ENCODE results near the gene OR2V1.
A peak's percentile ranks its signal among the peaks of the same experiment; 100 is the strongest.

OR2V1 gene

GRCh38 chr5:181160152-181160754 is 29.3 kb upstream of the OR2V1 start:
- Histone ChIP-seq H3K36me3 (replicated peaks; ENCODE audit: low read depth, low read length) (no peaks in the 10 kb centered on the region), H3K4me1 (ENCODE audit: low read length) (peaks cover 42% of the 10 kb centered on the region), H3K27ac (ENCODE audit: low read length) (peak overlapping the region; percentile 85), H3K4me3 (ENCODE audit: low read length) (peak overlapping the region; percentile 88), H3K9me3 (ENCODE audit: insufficient read depth, low read length) (no peaks in the 10 kb centered on the region), H3K9ac (ENCODE audit: low read length) (peak overlapping the region; percentile 81), H3K27me3 (ENCODE audit: low read depth, low read length) (no peaks in the 10 kb centered on the region), H2AFZ (ENCODE audit: low read depth, low read length) (peak overlapping the region; percentile 72), H4K20me1 (ENCODE audit: insufficient read depth, low read length) (no peaks in the 10 kb centered on the region), H3K79me2 (ENCODE audit: low read length) (no peaks in the 10 kb centered on the region), H3K4me2 (ENCODE audit: low read length) (peak overlapping the region; percentile 100)
- TF ChIP-seq EZH2phosphoT487 (IDR thresholded peaks at IDR 0.05; ENCODE audit: low read depth) (no peak), CTCF (IDR thresholded peaks at IDR 0.05; ENCODE audit: low read depth, low read length) (no peak)

GRCh38 chr5:181159286-181160151 is 28.6 kb upstream of the OR2V1 start:
- H3K4me2 ChIP-seq (ENCODE audit: low read length) = peak overlapping the region; percentile 100
- H2AFZ ChIP-seq (ENCODE audit: low read depth, low read length) = 0 out of 2 replicates have a peak overlapping the region, but pooled peaks have one; percentile 72
- peak overlapping the region; percentile 85 for H3K27ac ChIP-seq (ENCODE audit: low read length)
- no peaks in the 10 kb centered on the region for H3K79me2 ChIP-seq (ENCODE audit: low read length)
- peaks cover 42% of the 10 kb centered on the region for H3K4me1 ChIP-seq (ENCODE audit: low read length)
- no peaks in the 10 kb centered on the region for H3K27me3 ChIP-seq (ENCODE audit: low read depth, low read length)
- TF ChIP-seq EZH2phosphoT487 (IDR thresholded peaks at IDR 0.05; ENCODE audit: low read depth) (no peak), CTCF (IDR thresholded peaks at IDR 0.05; ENCODE audit: low read depth, low read length) (peak; percentile 88)
- no peaks in the 10 kb centered on the region for H3K36me3 ChIP-seq (replicated peaks; ENCODE audit: low read depth, low read length)
- peak overlapping the region; percentile 88 for H3K4me3 ChIP-seq (ENCODE audit: low read length)
- peak overlapping the region; percentile 81 for H3K9ac ChIP-seq (ENCODE audit: low read length)
- no peaks in the 10 kb centered on the region for H4K20me1 ChIP-seq (ENCODE audit: insufficient read depth, low read length)
- H3K9me3 ChIP-seq (ENCODE audit: insufficient read depth, low read length) = no peaks in the 10 kb centered on the region

- no peak overlapping the region for H3K27ac ChIP-seq (ENCODE audit: low read length)
- H3K9me3 ChIP-seq (ENCODE audit: insufficient read depth, low read length) = no peaks in the 10 kb centered on the region
- no peaks in the 10 kb centered on the region for H3K36me3 ChIP-seq (replicated peaks; ENCODE audit: low read depth, low read length)
- H4K20me1 ChIP-seq (ENCODE audit: insufficient read depth, low read length) = no peaks in the 10 kb centered on the region
- no peak overlapping the region for H3K9ac ChIP-seq (ENCODE audit: low read length)
- H2AFZ ChIP-seq (ENCODE audit: low read depth, low read length) = no peak overlapping the region
- TF ChIP-seq CTCF (IDR thresholded peaks at IDR 0.05; ENCODE audit: low read depth, low read length) = no peak
- TF ChIP-seq EZH2phosphoT487 (IDR thresholded peaks at IDR 0.05; ENCODE audit: low read depth) = no peak
- H3K4me1 ChIP-seq (ENCODE audit: low read length) = peaks cover 44% of the 10 kb centered on the region
- H3K79me2 ChIP-seq (ENCODE audit: low read length) = no peaks in the 10 kb centered on the region
- H3K4me3 ChIP-seq (ENCODE audit: low read length) = no peak overlapping the region
- peak overlapping the region; percentile 35 for H3K4me2 ChIP-seq (ENCODE audit: low read length)
- no peaks in the 10 kb centered on the region for H3K27me3 ChIP-seq (ENCODE audit: low read depth, low read length)
These were observed 27.9 kb upstream of the OR2V1 start for GRCh38 chr5:181158869-181159268.

- Histone ChIP-seq H3K4me3 (ENCODE audit: low read length) (no peak overlapping the region), H3K27ac (ENCODE audit: low read length) (no peak overlapping the region), H3K79me2 (ENCODE audit: low read length) (no peaks in the 10 kb centered on the region), H3K36me3 (replicated peaks; ENCODE audit: low read depth, low read length) (no peaks in the 10 kb centered on the region), H3K27me3 (ENCODE audit: low read depth, low read length) (no peaks in the 10 kb centered on the region), H4K20me1 (ENCODE audit: insufficient read depth, low read length) (no peaks in the 10 kb centered on the region), H2AFZ (ENCODE audit: low read depth, low read length) (0 out of 2 replicates have a peak overlapping the region, but pooled peaks have one; percentile 16), H3K9me3 (ENCODE audit: insufficient read depth, low read length) (no peaks in the 10 kb centered on the region), H3K4me2 (ENCODE audit: low read length) (no peak overlapping the region), H3K4me1 (ENCODE audit: low read length) (peaks cover 39% of the 10 kb centered on the region), H3K9ac (ENCODE audit: low read length) (no peak overlapping the region)
- no peak for TF ChIP-seq EZH2phosphoT487 (IDR thresholded peaks at IDR 0.05; ENCODE audit: low read depth)
- no peak for TF ChIP-seq CTCF (IDR thresholded peaks at IDR 0.05; ENCODE audit: low read depth, low read length)
These were observed 25.8 kb upstream of the OR2V1 start for GRCh38 chr5:181156758-181157157.

Measured in OCI-LY3 (cell line).